Mammary epithelial cell (primary cell): ENCODE results near the gene GPS2.

Source experiments
- CTCF ChIP-seq, 2 donors: IDR thresholded peaks in 1 of 2; conservative IDR thresholded peaks in 1 of 2; 2 replicates each; pipeline ENCODE4 v1.5.1; 2011 to 2012; ENCODE audit warnings: inconsistent platforms in 2 of 2, low read length in 2 of 2, mild to moderate bottlenecking in 2 of 2, control low read depth in 1 of 2, low read depth in 1 of 2; ENCODE audit not compliant: insufficient read depth in 1 of 2; ENCODE audit errors: extremely low read depth in 1 of 2
- EZH2 ChIP-seq: IDR thresholded peaks from 2 replicates; pipeline ENCODE4 v1.6.1; 2012; ENCODE audit warnings: low read length, inconsistent platforms, borderline replicate concordance

- TF ChIP-seq CTCF (conservative IDR thresholded peaks at IDR 0.05 in 1 of 2, IDR thresholded peaks at IDR 0.05 in 1 of 2; ENCODE audit: extremely low read depth in 1 of 2, insufficient read depth in 1 of 2, low read depth in 1 of 2, low read length in 2 of 2) (no peak), EZH2 (no peak)
Observed at GRCh38 chr17:7328009-7328408, 12.8 kb upstream of the GPS2 start.
